GM19240 (cell line): Measurements from ENCODE around the gene CRTAC1.

ENCODE experiments used
- DNase-seq: peaks from one replicate; pipeline ENCODE4 v3.0.0; 2011; ENCODE audit warnings: low spot score; ENCODE audit not compliant: insufficient read length

CRTAC1 gene

GRCh38 chr10:97974526-97975525 is 55.6 kb downstream of the CRTAC1 start:
- DNase-seq = no peak

- DNase-seq = no peak
Observed at GRCh38 chr10:97974100-97974499, 56.3 kb downstream of the CRTAC1 start.

- DNase-seq = no peak
Observed at GRCh38 chr10:97969538-97970079, 60.8 kb downstream of the CRTAC1 start.

GRCh38 chr10:97964748-97965147 is 65.7 kb downstream of the CRTAC1 start:
- DNase-seq = no peak

DNA sequence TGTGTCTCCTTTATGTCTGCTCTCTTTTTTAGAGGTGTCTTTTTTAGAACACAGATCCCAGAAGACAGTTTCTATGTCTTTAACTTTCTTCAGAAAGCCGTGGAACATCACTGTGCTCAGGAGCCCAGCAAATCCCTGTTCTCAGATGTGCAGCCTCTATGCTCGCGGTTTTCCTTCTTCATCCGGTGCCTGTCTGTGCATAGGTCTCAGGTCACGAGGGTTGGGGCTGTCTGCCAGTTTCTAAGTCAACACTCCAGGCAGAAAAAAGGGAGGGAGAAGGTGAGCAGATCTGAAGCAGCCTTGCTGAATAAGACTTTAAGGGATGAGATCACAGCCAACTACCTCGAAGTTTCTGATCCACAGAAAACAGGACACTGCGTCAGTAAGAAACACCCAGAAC is 68.5 kb downstream of the CRTAC1 start:
- DNase-seq = no peak

- DNase-seq = no peak
Observed at GRCh38 chr10:97960269-97961056, 70.0 kb downstream of the CRTAC1 start.

DNA sequence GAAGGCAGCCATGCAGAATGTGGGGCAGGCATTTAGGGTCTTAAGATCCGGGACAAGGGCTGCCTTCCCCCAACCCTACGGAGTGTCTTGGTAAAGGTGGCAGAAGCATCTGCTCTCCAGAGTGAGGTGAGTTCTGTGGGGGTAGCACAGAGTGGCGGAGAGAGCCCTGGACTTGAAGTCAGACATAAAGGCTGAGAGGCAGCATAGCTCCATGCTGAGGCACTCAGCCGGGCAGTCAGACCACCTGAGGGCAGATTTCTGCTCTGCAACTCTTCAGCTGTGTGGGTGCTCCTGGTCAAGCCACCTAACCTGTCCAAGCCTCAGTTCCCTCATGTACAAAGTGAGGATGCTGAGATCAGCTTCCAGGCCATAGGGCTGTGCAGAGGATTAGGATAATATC is 81.0 kb downstream of the CRTAC1 start:
- no peak for DNase-seq

- DNase-seq = no peak
Observed at GRCh38 chr10:97948822-97949221, 81.6 kb downstream of the CRTAC1 start.

GRCh38 chr10:97944772-97945171 is 85.6 kb downstream of the CRTAC1 start:
- DNase-seq = no peak

- DNase-seq = no peak
Observed at GRCh38 chr10:97943294-97943693, 87.1 kb downstream of the CRTAC1 start.

GRCh38 chr10:97940534-97940933 is 89.9 kb downstream of the CRTAC1 start:
- no peak for DNase-seq

DNA sequence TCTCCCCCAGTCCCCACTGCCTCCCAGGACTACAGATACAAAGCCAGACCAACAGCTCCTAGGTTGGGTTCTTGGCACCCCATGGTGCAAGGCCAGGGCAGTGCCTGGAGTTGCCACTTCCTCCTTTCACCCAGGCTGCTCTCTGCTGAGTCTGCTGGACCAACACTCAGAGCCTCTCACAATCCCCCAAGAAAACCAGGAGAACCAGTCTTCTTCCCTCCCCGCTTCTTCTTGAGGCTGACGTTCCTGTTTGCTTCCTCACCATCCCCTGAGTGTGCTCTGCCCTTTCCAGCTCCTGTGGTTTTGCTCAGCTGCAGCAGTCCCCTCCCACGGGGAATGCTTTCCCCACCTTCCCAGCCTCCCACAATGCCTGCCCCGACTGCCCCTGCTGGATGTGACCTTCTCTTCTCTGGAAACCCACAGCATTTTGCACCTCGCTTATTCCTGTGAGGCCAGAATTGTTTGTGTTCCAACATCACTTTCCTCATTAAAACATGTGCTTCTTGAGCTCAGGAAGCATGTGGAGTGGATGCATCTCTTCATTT is 90.9 kb downstream of the CRTAC1 start:
- DNase-seq = no peak

DNA sequence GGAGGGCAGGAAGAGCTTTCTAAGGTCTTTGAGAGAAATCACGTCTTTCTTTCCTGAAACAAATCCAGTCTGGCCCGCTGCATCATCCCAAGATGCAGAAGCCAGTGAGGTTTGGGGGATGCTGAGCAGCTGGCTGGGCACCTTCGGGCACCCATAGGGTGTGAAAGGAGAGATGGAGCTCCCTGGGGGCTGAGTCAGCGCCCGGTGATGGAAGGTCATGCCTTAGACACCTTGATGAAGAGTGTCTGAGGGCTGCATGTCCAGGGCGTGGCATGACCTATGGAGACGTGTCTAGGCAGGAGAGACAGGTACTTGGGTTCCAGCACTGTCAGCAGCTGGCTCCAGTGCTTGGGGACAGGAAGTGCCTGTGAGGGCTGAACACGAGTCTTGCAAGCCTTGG is 92.5 kb downstream of the CRTAC1 start:
- DNase-seq = no peak

DNA sequence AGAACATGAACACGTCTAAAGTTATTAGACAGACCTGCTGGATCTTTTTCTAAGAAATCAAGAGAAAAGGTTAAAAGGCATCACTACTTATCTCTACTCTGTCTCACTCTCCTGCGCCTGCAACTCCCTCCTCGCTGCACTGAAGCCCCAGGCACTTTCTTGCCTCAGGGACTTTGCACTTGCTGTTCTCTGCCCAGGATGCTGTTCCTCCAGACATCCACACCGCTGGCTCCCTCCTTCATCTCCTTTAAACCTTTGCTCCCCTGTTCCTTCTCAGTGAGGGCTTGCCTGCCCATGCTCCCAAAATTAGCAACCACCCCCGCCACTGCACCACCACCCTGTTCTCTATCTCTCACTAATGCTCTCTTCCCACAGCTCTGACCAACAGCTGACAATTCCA is 93.4 kb downstream of the CRTAC1 start:
- DNase-seq = no peak

- no peak for DNase-seq
Observed at GRCh38 chr10:97936126-97936525, 94.3 kb downstream of the CRTAC1 start.

DNA sequence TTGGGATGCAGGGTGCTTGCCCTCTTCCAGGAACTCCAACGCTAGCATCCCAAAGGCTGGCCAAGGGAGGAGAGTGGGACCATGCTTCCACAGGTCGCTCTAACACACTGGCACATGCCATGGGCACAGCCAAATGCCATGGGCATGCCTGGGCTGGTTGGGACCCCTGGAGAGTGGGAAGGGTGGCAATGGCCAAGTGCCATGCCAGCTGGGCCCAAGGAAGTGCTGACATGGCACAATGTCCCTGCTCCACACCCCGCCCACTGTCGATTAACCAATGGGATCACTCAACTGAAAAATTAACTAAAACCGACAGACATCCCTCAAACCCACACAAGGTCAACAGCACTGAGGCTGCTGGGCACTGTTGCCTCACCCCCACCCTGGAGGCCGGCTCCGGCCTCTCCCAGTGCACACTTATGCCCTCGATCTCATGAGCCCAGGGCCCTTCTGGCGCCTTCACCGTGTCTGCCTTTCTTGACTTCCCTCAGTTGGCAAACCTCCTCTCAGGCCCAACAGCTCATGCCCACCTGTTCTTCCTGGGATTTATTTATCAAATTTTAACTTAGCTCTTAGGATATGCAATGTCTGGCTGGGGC is 97.4 kb downstream of the CRTAC1 start:
- no peak for DNase-seq

GRCh38 chr10:97931041-97931440 is 99.4 kb downstream of the CRTAC1 start:
- DNase-seq = no peak

DNA sequence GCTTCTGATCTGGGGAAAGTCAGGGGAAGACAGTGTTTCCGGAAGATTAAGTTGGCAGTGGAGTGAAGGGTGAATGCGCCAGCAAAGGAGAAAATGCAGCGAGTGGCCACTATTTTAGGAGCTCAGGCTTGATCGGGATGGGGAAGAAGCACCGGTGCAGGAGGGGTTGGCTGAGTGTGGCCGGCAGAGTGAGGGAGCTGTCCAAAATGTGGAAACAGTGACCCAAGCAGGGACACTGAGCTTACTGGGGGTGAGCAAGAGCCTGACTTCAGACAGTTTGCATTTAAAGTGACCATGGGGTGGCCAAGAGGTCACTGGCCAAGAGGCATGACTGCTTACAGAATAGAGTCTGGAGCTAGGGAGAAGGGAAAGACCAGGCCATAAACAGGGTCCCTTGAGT is 101.5 kb downstream of the CRTAC1 start:
- DNase-seq = no peak

GRCh38 chr10:97927622-97928021 is 102.8 kb downstream of the CRTAC1 start:
- DNase-seq = no peak

DNA sequence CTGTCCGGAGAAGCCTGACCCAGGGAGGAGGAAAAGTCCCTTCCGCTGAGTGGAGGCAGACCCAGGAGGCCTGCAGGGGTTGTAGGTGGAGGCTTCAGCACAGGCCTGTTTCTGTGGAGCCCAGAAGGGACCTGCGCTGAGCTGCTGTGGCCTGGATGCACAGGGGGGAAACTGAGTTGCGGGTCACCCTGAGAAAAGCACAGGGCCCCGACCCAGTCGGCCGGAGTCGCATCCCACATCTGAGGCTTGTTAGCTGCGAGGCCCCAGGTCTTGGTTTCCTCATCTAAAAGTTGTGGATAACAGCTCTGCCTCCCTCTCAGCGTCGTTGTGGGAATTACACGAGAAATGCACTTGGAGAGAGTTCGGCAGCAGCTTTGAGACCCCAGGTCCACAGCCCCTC is 104.4 kb downstream of the CRTAC1 start:
- DNase-seq = no peak

- DNase-seq = no peak
Observed at GRCh38 chr10:97925308-97925938, 105.0 kb downstream of the CRTAC1 start.
